Measurements from ENCODE around the gene ARL5C.

- no peak for TF ChIP-seq CTCF (conservative IDR thresholded peaks at IDR 0.05)
- TF ChIP-seq ZFX (IDR thresholded peaks at IDR 0.05): no peak
Observed at GRCh38 chr17:39208893-39209292, 42.9 kb upstream of the ARL5C start.
